HepG2 (cell line): ENCODE measurements around the gene PAX7. TPM values are rescaled to one million over a fixed set of nuclear protein-coding genes. Genes with fewer than 3 reads are reported as not detected.

ENCODE experiments used
- ATAD3A ChIP-seq: sonication (generic); formaldehyde crosslinking; IDR thresholded peaks from 2 replicates; pipeline ENCODE4 v1.4.0; 2020; ENCODE audit warnings: missing genetic modification reagents
- CENPX ChIP-seq: sonication (generic); formaldehyde crosslinking; IDR thresholded peaks from 2 replicates; pipeline ENCODE4 v1.9.0; 2021; ENCODE audit warnings: mild to moderate bottlenecking, missing genetic modification reagents, moderate library complexity
- EZH2 ChIP-seq: conservative IDR thresholded peaks from 2 replicates; pipeline ENCODE4 v1.6.1; 2012; ENCODE audit warnings: mild to moderate bottlenecking, low read depth, low read length, moderate library complexity
- FOXP4 ChIP-seq: sonication (generic); formaldehyde crosslinking; IDR thresholded peaks from 2 replicates; pipeline ENCODE4 v1.4.0; 2020; ENCODE audit warnings: missing genetic modification reagents
- HINFP ChIP-seq: sonication (generic); formaldehyde crosslinking; IDR thresholded peaks from 2 replicates; pipeline ENCODE4 v1.4.0; 2020; ENCODE audit warnings: low read depth, mild to moderate bottlenecking, missing genetic modification reagents
- HMG20B ChIP-seq: conservative IDR thresholded peaks from 2 replicates; pipeline ENCODE4 v1.6.1; 2016; ENCODE audit warnings: missing genetic modification reagents, missing compliant biosample characterization
- HOXA3 ChIP-seq: sonication (generic); formaldehyde crosslinking; IDR thresholded peaks from 2 replicates; pipeline ENCODE4 v1.5.0; 2020; ENCODE audit warnings: missing genetic modification reagents
- IRX3 ChIP-seq: sonication (generic); formaldehyde crosslinking; IDR thresholded peaks from 2 replicates; pipeline ENCODE4 v1.8.1; 2023; ENCODE audit warnings: mild to moderate bottlenecking, low read depth, missing genetic modification reagents, borderline replicate concordance
- KDM3A ChIP-seq: IDR thresholded peaks from 2 replicates; pipeline ENCODE4 v1.6.1; 2018; ENCODE audit warnings: low read depth, missing compliant biosample characterization
- KLF11 ChIP-seq: IDR thresholded peaks from 2 replicates; pipeline ENCODE4 v1.6.1; 2016; ENCODE audit warnings: missing compliant biosample characterization
- KLF16 ChIP-seq, 2 experiments: sonication (generic) in 1 of 2; formaldehyde crosslinking in 1 of 2; IDR thresholded peaks; 2 replicates each; pipeline versions ENCODE4 v1.6.1 to v1.8.0; 2016 to 2023; ENCODE audit warnings: missing genetic modification reagents in 2 of 2, missing compliant biosample characterization in 1 of 2
- NFKB2 ChIP-seq: sonication (generic); formaldehyde crosslinking; IDR thresholded peaks from 2 replicates; pipeline ENCODE4 v1.4.0; 2020; ENCODE audit warnings: missing genetic modification reagents, borderline replicate concordance
- THAP9 ChIP-seq: sonication (generic); formaldehyde crosslinking; IDR thresholded peaks from 2 replicates; pipeline ENCODE4; 2020; ENCODE audit warnings: missing genetic modification reagents, mild to moderate bottlenecking, borderline replicate concordance
- ZBTB4 ChIP-seq: sonication (generic); formaldehyde crosslinking; IDR thresholded peaks from 2 replicates; pipeline ENCODE4 v1.4.0; 2020; ENCODE audit warnings: missing genetic modification reagents, mild to moderate bottlenecking, borderline replicate concordance
- ZNF274 ChIP-seq: sonication (generic); formaldehyde crosslinking; IDR thresholded peaks from 2 replicates; pipeline ENCODE4 v1.5.1; 2020; ENCODE audit warnings: mild to moderate bottlenecking, missing genetic modification reagents
- ZNF33B ChIP-seq: sonication (generic); formaldehyde crosslinking; IDR thresholded peaks from 2 replicates; pipeline ENCODE4 v1.5.1; 2020; ENCODE audit warnings: mild to moderate bottlenecking, missing genetic modification reagents
- ZNF615 ChIP-seq: sonication (generic); formaldehyde crosslinking; IDR thresholded peaks from 2 replicates; pipeline ENCODE4 v1.5.0; 2020; ENCODE audit warnings: mild to moderate bottlenecking, missing genetic modification reagents, borderline replicate concordance
- ZNF7 ChIP-seq: IDR thresholded peaks from 2 replicates; pipeline ENCODE4 v1.6.1; 2016; ENCODE audit warnings: missing biosample characterization, missing genetic modification reagents
- ZNF747 ChIP-seq: sonication (generic); formaldehyde crosslinking; IDR thresholded peaks from 2 replicates; pipeline ENCODE4 v1.8.1; 2023; ENCODE audit warnings: missing genetic modification reagents, mild to moderate bottlenecking, borderline replicate concordance
- ZSCAN29 ChIP-seq: sonication (generic); formaldehyde crosslinking; conservative IDR thresholded peaks from 2 replicates; pipeline ENCODE4 v1.4.0; 2020; ENCODE audit warnings: mild to moderate bottlenecking, missing genetic modification reagents
- polyA plus RNA-seq, 8 experiments: library from polyadenylated mRNA; depleted of rRNA in 3 of 8; stranded (reverse) in 7 of 8; unstranded in 1 of 8; fragments of >200 nt; fragmentation: Illumina TruSeq in 4 of 8; extraction: Trizol in 4 of 8; gene quantifications; 2 replicates each; pipeline versions ENCODE4 v1.2.1 to v1.2.3, GENCODE V29; 2011 to 2016; ENCODE audit warnings: low read depth in 4 of 8, missing spikeins in 1 of 8, mixed read lengths in 1 of 8; ENCODE audit not compliant: insufficient read depth in 1 of 8
- total RNA-seq, 5 experiments: library from RNA; depleted of rRNA; stranded (reverse); fragments of >200 nt; fragmentation: Illumina TruSeq; extraction: Trizol; gene quantifications; 2 replicates each; pipeline ENCODE4 v1.2.3, GENCODE V29; 2016; ENCODE audit warnings: low read depth in 1 of 5

PAX7 gene
- total and polyA plus RNA-seq, 2 of the 13 experiments (the other 11 are each of a cell fraction or from before 2014, with no cell fraction given): not detected

DNA sequence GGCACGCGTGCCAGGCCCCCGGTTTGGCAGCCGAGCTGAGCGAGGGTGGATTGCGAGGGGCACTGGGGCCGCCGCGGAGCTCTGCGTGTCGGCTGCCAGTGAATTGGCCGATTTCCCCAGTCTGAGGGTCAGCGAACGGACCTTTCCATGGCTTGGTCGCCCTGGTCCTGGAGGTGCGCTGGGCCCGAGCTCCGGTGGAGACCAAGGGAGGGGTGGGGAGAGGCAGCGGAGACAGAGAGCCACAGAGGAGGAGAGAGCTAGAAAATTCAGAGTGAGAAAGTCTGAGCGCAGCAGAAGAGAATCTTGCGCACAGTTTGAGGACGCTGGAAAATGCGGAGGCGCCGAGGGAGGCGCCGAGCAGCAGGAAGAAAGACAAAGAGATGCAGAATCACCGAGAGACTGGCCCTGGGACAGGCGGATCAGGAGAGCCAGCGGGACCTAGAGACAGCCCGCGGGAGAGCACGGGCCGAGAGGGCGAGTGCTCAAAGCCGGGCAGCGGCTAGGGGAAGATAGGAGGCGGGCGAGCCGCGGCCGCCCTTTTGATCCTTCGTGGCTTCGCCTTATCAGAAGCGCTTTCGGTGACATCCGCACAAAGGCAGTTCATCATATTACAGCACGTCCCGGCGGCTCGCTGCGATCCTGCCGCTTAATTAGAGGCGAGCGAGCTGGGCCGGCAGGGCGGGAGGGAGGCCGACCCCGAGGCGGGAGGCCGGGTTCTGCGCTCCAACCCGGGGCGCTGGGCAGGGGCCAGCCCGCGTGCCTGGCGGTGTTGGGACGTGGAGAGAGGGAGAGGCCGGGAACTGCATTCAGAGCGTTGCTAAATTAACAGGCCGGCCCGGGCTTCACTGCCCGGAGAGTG, 12.7 kb downstream of the PAX7 start (continued):
- 0 out of 2 replicates have a peak, but pooled peaks have one; percentile 56 for TF ChIP-seq NFKB2 (CRISPR knock-in tag)
- no peak for TF ChIP-seq ATAD3A (CRISPR knock-in tag)
- no peak for TF ChIP-seq ZNF615 (CRISPR knock-in tag)
- TF ChIP-seq THAP9 (CRISPR knock-in tag): no peak
- TF ChIP-seq CENPX (CRISPR knock-in tag): no peak
- TF ChIP-seq IRX3: no peak
- no peak for TF ChIP-seq ZBTB4
- TF ChIP-seq KDM3A (CRISPR knock-in tag): no peak
- no peak for TF ChIP-seq HINFP
- no peak for TF ChIP-seq KLF16 (CRISPR knock-in tag; IDR thresholded peaks at IDR 0.05)
- TF ChIP-seq FOXP4 (CRISPR knock-in tag): peak; percentile 66
- peak; percentile 99 for TF ChIP-seq EZH2
- TF ChIP-seq HMG20B (CRISPR knock-in tag): 0 out of 2 replicates have a peak, but pooled peaks have one; percentile 31
- no peak for TF ChIP-seq ZNF747 (CRISPR knock-in tag)
- no peak for TF ChIP-seq ZNF33B (CRISPR knock-in tag)
- TF ChIP-seq ZNF274 (CRISPR knock-in tag): no peak
- TF ChIP-seq ZNF7 (CRISPR knock-in tag): no peak
- peak; percentile 65; the same call in 1 of the 2 replicates for TF ChIP-seq HOXA3
- no peak for TF ChIP-seq ZSCAN29 (CRISPR knock-in tag)
- TF ChIP-seq KLF11 (CRISPR knock-in tag): no peak
